Fibroblast of villous mesenchyme (primary cell): Measurements from ENCODE around the gene MYO7B. TPM values are rescaled to one million over a fixed set of nuclear protein-coding genes. Genes with fewer than 3 reads are reported as not detected.

Experiments
- DNase-seq: peaks from one replicate; pipeline ENCODE4 v3.0.0-alpha.2; 2010; ENCODE audit warnings: low read depth
- H3K4me3 ChIP-seq: 2 replicates; pipeline ENCODE4 v1.5.1; 2011; ENCODE audit warnings: low read depth, mild to moderate bottlenecking, low read length
- total RNA-seq: library from RNA; depleted of rRNA; stranded (reverse); fragments of >200 nt; gene quantifications from 2 replicates; pipeline ENCODE4 v1.2.3, GENCODE V29; 2012
- TF ChIP-seq, protein P1 (sequence below): IDR thresholded peaks from 2 replicates; pipeline ENCODE4 v1.5.1; 2012; ENCODE audit warnings: low read depth, mild to moderate bottlenecking, low read length; ENCODE audit not compliant: insufficient read depth

MYO7B gene
- total RNA-seq, 1 donor: 0.86 TPM

DNA sequence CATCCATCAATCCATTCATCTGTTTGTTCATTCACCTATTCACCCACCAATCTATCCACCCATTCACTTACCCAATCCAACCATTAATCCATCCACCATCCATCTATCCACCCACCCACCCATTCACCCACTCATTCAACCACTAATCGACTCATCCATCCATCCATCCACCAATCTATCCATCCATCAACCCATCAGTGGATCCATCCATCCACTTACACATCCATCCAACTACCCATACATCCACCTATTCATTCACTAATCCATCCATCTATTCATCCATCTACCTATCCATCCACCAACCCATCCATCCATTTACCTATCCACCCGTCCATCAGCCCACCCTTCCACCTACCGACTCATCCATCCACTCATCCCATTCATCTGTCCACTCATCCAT lies 11.3 kb downstream of the MYO7B start:
- no peak overlapping the region for H3K4me3 ChIP-seq
- DNase-seq: no peak
- TF ChIP-seq, protein P1, sequence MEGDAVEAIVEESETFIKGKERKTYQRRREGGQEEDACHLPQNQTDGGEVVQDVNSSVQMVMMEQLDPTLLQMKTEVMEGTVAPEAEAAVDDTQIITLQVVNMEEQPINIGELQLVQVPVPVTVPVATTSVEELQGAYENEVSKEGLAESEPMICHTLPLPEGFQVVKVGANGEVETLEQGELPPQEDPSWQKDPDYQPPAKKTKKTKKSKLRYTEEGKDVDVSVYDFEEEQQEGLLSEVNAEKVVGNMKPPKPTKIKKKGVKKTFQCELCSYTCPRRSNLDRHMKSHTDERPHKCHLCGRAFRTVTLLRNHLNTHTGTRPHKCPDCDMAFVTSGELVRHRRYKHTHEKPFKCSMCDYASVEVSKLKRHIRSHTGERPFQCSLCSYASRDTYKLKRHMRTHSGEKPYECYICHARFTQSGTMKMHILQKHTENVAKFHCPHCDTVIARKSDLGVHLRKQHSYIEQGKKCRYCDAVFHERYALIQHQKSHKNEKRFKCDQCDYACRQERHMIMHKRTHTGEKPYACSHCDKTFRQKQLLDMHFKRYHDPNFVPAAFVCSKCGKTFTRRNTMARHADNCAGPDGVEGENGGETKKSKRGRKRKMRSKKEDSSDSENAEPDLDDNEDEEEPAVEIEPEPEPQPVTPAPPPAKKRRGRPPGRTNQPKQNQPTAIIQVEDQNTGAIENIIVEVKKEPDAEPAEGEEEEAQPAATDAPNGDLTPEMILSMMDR: no peak

DNA sequence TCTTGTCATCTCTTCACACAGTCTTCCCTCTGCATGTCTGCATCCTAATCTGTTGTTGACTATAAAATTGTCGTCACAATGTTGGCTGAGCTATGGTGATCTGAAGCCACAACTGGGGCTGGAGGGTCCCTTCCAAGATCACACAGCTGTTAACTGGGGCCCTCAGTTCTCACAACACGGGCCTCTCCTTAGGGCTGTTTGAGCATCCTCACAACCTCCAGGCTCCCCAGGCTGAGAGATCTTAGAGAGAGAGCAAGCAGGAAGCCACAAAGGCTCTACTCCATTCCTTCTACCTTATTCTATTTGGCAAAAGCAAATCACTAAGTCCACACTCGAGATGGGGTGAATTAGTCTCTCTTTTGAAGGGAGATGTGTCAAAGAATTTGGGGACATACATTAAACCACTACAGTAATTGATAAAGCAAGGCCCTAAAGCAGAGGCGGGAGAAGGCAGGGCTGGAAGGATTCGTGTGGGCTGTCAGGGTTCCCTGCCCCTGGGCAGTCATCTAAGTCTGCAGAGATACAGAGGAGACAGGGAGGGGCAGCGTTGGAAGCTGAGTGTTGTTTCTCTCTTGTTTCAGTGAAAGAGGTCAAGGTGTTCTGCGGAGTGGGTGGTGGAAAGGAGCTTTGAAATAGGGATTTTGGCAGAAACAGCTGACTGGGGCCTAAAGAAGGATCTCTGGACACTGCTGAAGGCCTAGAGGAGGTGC lies 15.9 kb downstream of the MYO7B start:
- no peak for DNase-seq
- TF ChIP-seq, protein P1: no peak
- no peak overlapping the region for H3K4me3 ChIP-seq

DNA sequence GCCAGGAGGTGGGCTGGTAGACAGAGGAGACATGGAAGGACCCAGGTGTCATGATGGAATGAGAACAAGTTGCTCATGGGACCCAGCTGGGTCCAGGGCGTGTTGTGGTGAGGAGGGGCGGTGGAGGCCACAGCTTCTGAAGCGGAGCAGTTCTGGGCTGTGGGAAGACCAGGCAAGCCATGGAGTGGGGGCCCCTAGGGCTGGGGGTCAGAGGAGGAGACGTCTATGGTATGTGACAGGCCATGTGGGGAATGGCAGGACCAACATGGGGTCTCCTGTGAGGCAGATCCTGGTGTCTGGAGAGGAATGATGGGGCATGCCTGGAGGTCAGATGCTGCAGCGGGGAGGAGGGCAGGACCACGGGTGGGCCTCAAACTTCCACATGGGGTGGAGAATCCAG lies 16.9 kb downstream of the MYO7B start:
- TF ChIP-seq, protein P1: no peak
- H3K4me3 ChIP-seq: no peak overlapping the region
- no peak for DNase-seq

DNA sequence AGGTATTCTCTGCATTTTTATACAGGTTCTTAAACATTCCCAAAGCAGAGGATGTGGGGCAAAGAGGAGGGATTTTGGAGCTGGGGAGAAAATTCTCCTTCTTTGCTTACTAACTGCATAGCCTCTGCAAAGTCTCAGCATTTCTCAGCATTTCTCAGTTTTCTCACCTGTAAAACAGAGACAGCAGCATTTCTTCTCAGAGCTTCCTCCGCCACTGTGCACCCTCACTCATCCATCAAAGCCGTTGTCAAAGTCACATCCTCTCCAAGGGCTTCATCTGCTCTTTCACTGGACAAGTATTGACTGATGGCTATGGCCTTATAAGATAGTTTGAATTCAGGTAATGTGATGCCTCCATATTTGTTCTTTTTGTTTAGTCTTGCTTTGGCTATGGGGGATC lies 17.4 kb downstream of the MYO7B start:
- TF ChIP-seq, protein P1: no peak
- no peak for DNase-seq
- H3K4me3 ChIP-seq: no peak overlapping the region

DNA sequence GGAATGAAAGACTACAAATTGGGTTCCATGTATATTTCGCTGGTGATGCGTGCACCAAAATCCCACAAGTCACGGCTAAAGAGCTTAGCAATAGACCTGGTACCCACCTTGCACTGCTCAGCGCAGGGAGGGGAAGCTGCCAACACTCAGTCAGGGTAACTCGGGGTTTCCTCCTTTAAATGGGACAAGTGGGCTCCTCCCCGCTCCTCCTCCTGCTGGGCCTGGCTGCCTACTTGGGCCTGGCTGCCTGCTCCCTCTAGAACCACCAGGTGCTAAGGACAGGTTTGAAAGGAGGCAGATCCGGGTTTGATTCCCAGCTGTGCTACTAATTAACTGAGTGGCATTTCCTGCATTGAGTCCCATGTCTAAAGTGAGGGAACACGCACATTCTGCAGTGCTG lies 23.4 kb downstream of the MYO7B start:
- no peak for DNase-seq
- no peak overlapping the region for H3K4me3 ChIP-seq
- TF ChIP-seq, protein P1: no peak

DNA sequence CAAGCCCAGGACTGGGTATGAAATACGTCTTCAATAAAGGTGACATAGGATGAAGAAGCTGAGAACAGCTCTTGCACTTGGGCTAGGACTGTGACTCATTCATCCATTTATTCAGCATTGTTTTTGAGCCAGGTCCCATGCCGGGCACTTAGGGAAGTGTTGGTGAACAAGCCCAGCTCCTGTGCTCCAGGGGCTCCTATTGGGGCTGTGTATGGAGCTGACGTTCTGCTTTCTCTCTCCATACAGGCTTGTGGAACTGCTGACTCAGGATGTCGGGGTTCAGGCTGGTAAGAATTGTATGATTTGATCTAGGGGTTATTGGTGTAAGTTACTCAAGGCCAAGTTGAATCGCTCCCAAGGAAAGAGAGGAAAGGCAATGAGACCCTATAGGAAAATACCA lies 24.0 kb downstream of the MYO7B start:
- no peak overlapping the region for H3K4me3 ChIP-seq
- DNase-seq: no peak
- TF ChIP-seq, protein P1: no peak
